HG03575 (cell line): Measurements from ENCODE around the gene ABHD15.

Experiments used
- ATAC-seq: cut with Tn5 transposase; IDR thresholded peaks from one replicate; pipeline ENCODE4 v1.9.1; 2021; ENCODE audit not compliant: unreplicated experiment, insufficient number of reproducible peaks, low FRiP score; ENCODE audit errors: extremely low read depth

The ABHD15 gene

DNA sequence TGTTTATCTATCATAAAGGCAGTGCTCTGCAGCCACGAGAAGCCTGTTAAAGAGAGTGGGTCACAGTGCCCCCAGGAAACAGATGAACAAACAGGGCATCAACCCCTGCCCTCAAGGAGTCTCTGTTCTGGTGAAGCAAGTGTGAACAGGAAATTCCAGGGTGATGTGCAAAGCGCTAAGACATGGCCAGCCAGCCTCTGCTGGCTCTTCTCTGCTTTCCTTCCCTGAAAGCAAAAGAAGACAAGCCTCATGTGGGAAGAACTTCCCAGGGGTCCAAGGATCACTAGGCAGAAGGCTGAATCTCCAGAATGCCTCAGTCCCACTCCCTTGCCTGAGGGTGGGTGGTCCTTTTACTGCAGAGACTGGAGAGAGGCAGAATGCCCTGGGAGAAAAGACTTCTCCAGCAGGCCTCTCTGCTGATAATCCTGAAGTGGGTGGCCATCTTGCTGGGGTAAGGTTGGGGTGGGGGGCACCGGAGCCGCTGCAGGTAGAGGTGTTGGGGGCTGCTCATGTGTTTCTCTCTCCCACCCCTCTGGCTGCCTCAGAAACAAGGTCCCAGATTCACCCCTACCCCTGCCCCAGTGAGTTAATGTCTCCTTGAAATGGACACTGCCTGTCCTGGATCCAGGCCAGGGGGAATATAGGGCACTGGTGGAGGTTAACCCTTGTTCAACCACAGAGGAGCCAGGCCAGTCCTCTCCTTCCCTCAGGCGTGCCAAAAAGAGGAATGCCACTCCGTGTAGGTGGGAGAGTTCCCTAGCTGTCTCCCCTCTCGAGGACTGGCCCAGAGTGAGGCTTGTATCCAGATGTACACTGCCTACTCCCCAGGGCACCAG lies 28.5 kb upstream of the ABHD15 start:
- ATAC-seq, result no peak

- no peak for ATAC-seq
Measured at GRCh38 chr17:29594519-29595090, 27.8 kb upstream of the ABHD15 start.

DNA sequence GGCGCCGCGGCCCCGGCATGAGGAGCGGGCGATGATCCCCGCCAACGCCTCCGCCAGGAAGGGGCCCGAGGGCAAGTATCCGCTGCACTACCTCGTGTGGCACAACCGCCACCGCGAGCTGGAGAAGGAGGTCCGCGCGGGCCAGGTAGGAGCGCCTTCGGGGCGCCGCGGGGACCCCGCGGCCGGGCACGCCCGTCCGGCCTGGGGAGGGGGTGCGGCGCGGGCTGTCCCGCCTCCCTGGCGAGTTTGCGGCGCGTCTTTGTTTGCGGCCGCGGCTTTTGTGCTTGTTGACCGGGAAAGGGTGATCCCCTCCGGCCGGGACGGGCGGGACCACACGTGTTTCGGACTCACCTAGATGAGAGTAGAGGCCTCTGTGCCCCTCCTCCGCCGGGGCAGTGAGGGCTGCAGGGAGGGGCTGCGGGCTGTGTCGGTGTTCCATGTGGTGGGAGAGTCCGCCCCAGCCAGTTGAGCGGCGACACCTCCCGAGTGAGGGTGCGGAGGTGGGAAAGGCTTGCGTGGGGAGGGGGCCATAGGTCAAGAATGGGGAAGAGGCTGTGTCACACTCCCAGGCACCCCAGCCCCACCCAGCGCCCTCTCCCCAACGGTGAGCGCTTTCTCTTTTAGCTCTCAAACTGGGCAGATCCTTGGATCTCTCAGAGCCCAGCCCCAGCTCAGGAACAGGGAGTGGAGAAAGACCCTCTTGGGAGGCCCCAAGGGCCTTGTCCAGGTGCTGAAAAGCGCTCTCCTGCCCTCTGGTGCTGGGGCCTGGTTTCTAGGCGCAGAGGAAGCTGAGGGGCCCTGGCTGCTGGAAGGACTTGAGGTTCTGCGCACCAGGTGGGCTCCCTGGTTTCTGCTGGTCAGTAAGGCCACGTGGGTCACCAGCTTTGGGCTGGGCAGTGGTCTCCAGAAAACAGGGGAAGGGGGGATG lies 27.0 kb upstream of the ABHD15 start:
- ATAC-seq, result no peak

- no peak for ATAC-seq
Measured at GRCh38 chr17:29592850-29593551, 26.2 kb upstream of the ABHD15 start, which contains the start of gene ANKRD13B. TSS of gene ANKRD13B (plus strand) at chr17:29593132. CDS start at chr17:29593622, 490 bp downstream.

GRCh38 chr17:29591737-29592608 lies 25.1 kb upstream of the ABHD15 start:
- ATAC-seq, result no peak

- no peak for ATAC-seq
Measured at GRCh38 chr17:29591146-29591736, 24.4 kb upstream of the ABHD15 start.

GRCh38 chr17:29590411-29591145 lies 23.7 kb upstream of the ABHD15 start:
- ATAC-seq, result no peak

- ATAC-seq, result no peak
Measured at GRCh38 chr17:29589524-29590410, 22.9 kb upstream of the ABHD15 start, which contains the start of gene GIT1. TSS of gene GIT1 (minus strand) at chr17:29589648. CDS start at chr17:29589378, 270 bp downstream.

DNA sequence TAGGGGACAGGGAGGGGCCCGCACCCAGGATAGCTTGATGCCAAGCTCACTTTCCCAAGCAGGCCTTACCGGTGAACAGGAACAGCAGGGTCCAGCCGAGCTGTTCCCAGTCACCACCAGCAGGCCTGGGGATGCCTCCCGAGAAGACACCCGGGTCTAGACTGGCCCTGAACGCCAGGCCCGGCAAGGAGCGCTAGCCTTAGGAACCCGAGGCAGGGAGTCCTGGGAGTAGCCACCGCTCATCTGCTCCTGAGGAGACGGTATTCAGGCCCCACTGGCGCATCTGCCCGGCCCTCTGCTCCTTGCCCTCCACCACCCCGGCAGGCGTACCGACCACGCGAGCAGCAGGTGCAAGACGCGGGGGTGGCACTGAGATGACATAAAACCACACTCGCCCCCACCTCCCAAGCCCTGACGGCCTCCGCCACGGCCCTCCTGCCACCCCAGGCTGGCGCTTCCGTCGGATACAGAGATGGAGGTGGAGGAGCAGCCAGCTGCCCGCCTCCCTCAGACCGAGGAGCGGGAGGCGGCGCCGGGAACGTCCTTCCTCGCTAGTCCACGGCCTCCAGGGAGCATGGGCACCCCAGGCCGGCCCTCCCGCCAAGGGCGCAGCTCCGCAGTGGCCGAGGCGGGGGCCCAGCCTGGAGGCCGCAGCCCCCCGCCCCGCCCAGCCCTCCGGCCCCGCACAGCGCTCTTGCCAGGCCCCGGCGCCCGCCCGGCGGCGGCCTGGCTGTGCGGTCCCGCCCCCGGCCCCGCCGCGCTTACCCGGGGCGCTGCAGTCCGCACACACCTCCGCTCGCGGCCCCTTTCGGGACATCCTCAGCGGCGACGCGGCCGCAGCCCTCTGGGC lies 21.9 kb upstream of the ABHD15 start:
- no peak for ATAC-seq

DNA sequence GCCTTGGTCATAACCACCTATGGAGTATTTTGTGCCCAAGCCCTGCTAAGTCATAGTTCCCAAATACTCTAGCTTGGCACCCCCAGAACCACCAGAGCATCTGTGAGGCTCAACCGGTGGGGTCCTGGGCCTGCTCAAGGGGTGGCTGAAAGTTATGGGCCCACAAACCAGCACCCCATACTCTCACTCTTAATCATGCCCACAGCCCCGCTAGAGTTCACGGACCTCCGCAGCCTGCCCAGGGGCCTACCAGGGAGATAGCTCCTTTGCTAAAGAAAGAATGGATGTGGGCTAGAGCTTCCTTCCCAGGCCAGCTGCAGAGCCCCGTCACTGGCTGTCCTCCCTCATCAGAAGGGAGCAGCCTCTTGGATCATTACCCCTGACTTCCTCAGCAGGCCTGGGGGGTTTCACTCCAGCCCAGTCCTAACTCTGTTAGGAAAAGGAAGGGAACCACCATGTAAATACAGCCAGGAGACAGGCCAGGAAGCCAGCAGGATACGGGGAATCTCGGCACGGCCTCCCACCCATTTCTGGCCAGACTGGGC lies 21.3 kb upstream of the ABHD15 start:
- no peak for ATAC-seq

- no peak for ATAC-seq
Measured at GRCh38 chr17:29587591-29587990, 20.8 kb upstream of the ABHD15 start.

DNA sequence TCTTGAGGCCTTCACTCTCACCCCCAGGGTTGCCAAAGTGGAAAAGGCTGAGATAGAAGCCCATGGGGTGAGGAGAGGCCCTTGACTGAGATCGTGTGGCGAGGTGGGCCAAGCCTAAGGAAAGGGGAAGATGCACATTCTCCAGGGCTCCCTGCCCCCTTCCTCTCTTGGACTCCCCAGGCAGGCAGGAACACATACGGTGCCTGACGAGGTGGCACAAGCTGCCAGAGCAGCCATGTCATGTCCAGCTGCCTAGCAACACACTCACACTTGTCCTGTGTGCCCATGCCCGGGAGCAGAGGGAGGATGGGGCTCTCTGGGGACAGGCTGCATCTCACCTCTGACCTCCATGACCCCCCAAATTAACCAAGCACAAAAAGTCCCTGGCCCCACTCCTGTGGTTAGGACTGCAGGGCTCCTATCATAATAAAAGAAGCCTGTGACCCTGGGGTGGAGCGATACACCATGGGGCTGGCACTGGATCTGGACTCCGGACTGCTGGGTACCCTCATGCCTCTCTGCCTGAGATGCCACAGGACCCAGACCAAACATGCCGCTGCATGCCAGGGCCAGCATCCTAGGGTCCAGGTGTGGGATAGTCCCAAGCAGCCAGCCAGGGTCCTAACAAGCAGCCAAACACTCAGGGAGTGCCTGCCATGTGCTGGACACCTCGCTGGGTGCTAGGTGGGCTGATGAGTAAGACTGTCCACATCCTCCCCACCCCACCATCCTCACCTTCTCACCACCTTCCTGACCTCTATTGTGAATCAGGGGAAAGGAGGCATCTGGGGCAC lies 20.0 kb upstream of the ABHD15 start:
- no peak for ATAC-seq

DNA sequence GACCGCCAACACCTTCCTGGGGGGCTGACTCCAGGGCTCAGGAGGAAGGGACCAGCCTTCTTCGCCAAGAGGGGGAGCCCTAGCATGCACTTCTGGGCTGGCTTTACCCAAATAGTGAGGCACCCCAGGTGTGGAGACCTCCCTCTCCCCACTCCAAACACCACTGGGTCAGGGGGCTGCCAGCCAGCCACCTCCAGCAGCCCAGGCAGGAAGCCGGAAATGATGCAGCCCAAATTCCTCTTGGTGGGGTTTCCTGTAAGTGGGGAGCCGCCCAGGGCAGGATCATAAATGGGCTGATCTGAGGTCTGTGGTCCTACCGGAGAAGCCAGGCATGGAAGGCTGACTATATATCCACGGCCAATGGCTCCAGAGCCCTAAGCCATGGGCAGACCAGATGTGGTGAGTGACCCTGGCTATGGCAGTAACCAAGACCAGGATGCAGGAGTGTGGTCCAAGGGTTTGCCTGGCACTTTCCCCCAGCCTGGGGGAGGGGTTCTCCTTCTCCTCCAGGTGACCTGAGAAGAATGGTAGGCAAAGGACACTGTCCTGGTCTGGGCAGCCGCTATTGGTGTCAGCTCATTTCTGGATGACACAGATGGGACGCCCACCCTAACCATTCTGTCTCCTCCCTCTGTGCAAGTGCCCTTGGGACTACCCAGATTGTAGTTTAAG lies 18.4 kb upstream of the ABHD15 start:
- ATAC-seq, result no peak
